Uterus (tissue), 2 donors: Measurements from ENCODE around the gene INPP4A.

Experiments
- CTCF ChIP-seq, 4 experiments: fragments of 200-600 bp in 2 of 4; fragments of 450-650 bp in 2 of 4; sonication (generic) in 2 of 4; IDR thresholded peaks; one replicate each; pipeline ENCODE4 v1.5.1; 2016 to 2019; ENCODE audit warnings: antibody characterized with exemption in 4 of 4, mild to moderate bottlenecking in 2 of 4, moderate library complexity in 1 of 4
- POLR2A ChIP-seq, 2 donors: fragments of 450-650 bp; IDR thresholded peaks; one replicate each; pipeline ENCODE4 v1.6.1; 2016; ENCODE audit warnings: antibody characterized with exemption in 2 of 2, mild to moderate bottlenecking in 1 of 2, moderate library complexity in 1 of 2

DNA sequence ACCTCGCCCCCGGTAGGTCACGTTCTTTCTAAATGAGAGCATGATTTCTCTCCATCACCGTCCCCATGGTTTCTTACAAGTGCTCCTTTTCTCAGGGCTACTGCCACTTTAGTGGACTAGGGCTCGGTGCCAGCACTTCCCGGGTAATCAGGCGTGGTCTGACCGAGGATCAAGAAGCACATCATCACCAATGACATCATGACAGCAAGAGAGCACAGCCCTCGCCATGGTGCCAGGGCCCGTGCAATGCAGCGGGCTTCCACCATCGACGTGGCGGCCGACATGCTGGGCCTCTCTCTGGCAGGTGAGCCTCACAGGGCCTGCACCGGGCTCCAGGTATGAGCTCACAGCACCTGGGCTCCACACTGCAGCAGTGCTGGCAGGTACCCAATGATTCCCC, 75.2 kb downstream of the INPP4A start:
- TF ChIP-seq CTCF (IDR thresholded peaks at IDR 0.05) (no peak), POLR2A (IDR thresholded peaks at IDR 0.05) (no peak)
